KBM-7 (cell line): Measurements from ENCODE around the gene C1QL2.

Source experiments
- DNase-seq: peaks from one replicate; pipeline ENCODE4 v3.0.0-alpha.2; 2015
- in situ Hi-C: fragments of 300-500 bp; cut with MboI; formaldehyde crosslinking; loops from 2 replicates; pipeline ENCODE4 v1.14.3; 2020; ENCODE audit warnings: low sequenced_read_pairs, low pct_unique_long_range_greater_than_20kb, mixed read lengths

Gene C1QL2

GRCh38 chr2:119158563-119159347 lies at the start of gene C1QL2:
Gene C1QL2, minus strand, starts transcription at chr2:119158751. Its CDS starts 482 bp downstream, at chr2:119158269.
- in situ Hi-C loops, result no loop called here

GRCh38 chr2:119207447-119207846 lies 48.9 kb upstream of the C1QL2 start:
- in situ Hi-C loops, result no loop called here
- DNase-seq, result no peak

More at GRCh38 chr2:119158563-119159347, at the start of gene C1QL2:
- DNase-seq, result no peak

GRCh38 chr2:119206201-119206600 lies 47.6 kb upstream of the C1QL2 start:
- in situ Hi-C loops, result no loop called here
- no peak for DNase-seq

GRCh38 chr2:119205001-119205706 lies 46.6 kb upstream of the C1QL2 start:
- no peak for DNase-seq
- in situ Hi-C loops, result no loop called here

- in situ Hi-C loops, result no loop called here
Observed at GRCh38 chr2:119204525-119204924, 46.0 kb upstream of the C1QL2 start.

GRCh38 chr2:119202610-119203310 lies 44.2 kb upstream of the C1QL2 start:
- in situ Hi-C loops, result no loop called here
- DNase-seq, result no peak

More at GRCh38 chr2:119204525-119204924, 46.0 kb upstream of the C1QL2 start:
- DNase-seq, result no peak

- in situ Hi-C loops, result no loop called here
- DNase-seq, result no peak
Observed at GRCh38 chr2:119201815-119202214, 43.3 kb upstream of the C1QL2 start.

- in situ Hi-C loops, result no loop called here
- DNase-seq, result no peak
Observed at GRCh38 chr2:119198240-119198840, 39.8 kb upstream of the C1QL2 start.

GRCh38 chr2:119197529-119198239 lies 39.1 kb upstream of the C1QL2 start:
- in situ Hi-C loops, result no loop called here

GRCh38 chr2:119197126-119197405 lies 38.5 kb upstream of the C1QL2 start:
- in situ Hi-C loops, result no loop called here
- DNase-seq, result no peak

More at GRCh38 chr2:119197529-119198239, 39.1 kb upstream of the C1QL2 start:
- no peak for DNase-seq

GRCh38 chr2:119196301-119197125 lies 38.0 kb upstream of the C1QL2 start:
- in situ Hi-C loops, result no loop called here
- DNase-seq, result no peak

- no peak for DNase-seq
- in situ Hi-C loops, result no loop called here
Observed at GRCh38 chr2:119195887-119196286, 37.3 kb upstream of the C1QL2 start.

- DNase-seq, result no peak
- in situ Hi-C loops, result no loop called here
Observed at GRCh38 chr2:119195001-119195400, 36.5 kb upstream of the C1QL2 start.

- in situ Hi-C loops, result no loop called here
- no peak for DNase-seq
Observed at GRCh38 chr2:119192893-119193292, 34.3 kb upstream of the C1QL2 start.

- DNase-seq, result no peak
Observed at GRCh38 chr2:119190321-119191111, 32.0 kb upstream of the C1QL2 start.

GRCh38 chr2:119184512-119184911 lies 26.0 kb upstream of the C1QL2 start:
- in situ Hi-C loops, result no loop called here
- no peak for DNase-seq

More at GRCh38 chr2:119190321-119191111, 32.0 kb upstream of the C1QL2 start:
- in situ Hi-C loops, result no loop called here

- DNase-seq, result no peak
- in situ Hi-C loops, result no loop called here
Observed at GRCh38 chr2:119181791-119182445, 23.4 kb upstream of the C1QL2 start.
